Activated CD4-positive, alpha-beta T cell treated with anti-CD3 and anti-CD28 coated beads for 24 hours (primary cell): Measurements from ENCODE around the gene ARHGAP15.

Experiments
- DNase-seq, 2 donors: peaks; one replicate each; pipeline ENCODE4 v3.0.0-alpha.2; 2020; ENCODE audit warnings: low read depth in 2 of 2

ARHGAP15 gene

GRCh38 chr2:143762176-143762928, 633.1 kb downstream of the ARHGAP15 start:
- no peak for DNase-seq

GRCh38 chr2:143764261-143764660, 635.0 kb downstream of the ARHGAP15 start:
- no peak for DNase-seq

GRCh38 chr2:143764706-143765105, 635.5 kb downstream of the ARHGAP15 start:
- no peak for DNase-seq

- no peak for DNase-seq
Observed at GRCh38 chr2:143768991-143769390, 639.8 kb downstream of the ARHGAP15 start.

GRCh38 chr2:143771939-143772338, 642.7 kb downstream of the ARHGAP15 start:
- no peak for DNase-seq

- DNase-seq: no peak
Observed at GRCh38 chr2:143776526-143777297, 647.5 kb downstream of the ARHGAP15 start.

- no peak for DNase-seq
Observed at GRCh38 chr2:143779021-143779420, 649.8 kb downstream of the ARHGAP15 start.

GRCh38 chr2:143786026-143786765, 657.0 kb downstream of the ARHGAP15 start:
- DNase-seq: no peak

GRCh38 chr2:143787674-143788073, 658.5 kb downstream of the ARHGAP15 start:
- no peak for DNase-seq

- no peak for DNase-seq
Observed at GRCh38 chr2:143792602-143793001, 663.4 kb downstream of the ARHGAP15 start.

GRCh38 chr2:143793381-143793780, 664.2 kb downstream of the ARHGAP15 start:
- no peak for DNase-seq

- no peak for DNase-seq
Observed at GRCh38 chr2:143796051-143796450, 666.8 kb downstream of the ARHGAP15 start.

GRCh38 chr2:143801561-143801960, 672.3 kb downstream of the ARHGAP15 start:
- DNase-seq: no peak

GRCh38 chr2:143802242-143802641, 673.0 kb downstream of the ARHGAP15 start:
- DNase-seq: no peak

- DNase-seq: no peak
Observed at GRCh38 chr2:143802871-143803650, 673.8 kb downstream of the ARHGAP15 start.

GRCh38 chr2:143803936-143804335, 674.7 kb downstream of the ARHGAP15 start:
- no peak for DNase-seq

GRCh38 chr2:143805666-143806065, 676.4 kb downstream of the ARHGAP15 start:
- no peak for DNase-seq

- no peak for DNase-seq
Observed at GRCh38 chr2:143807192-143807591, 678.0 kb downstream of the ARHGAP15 start.

- no peak for DNase-seq
Observed at GRCh38 chr2:143807671-143808070, 678.5 kb downstream of the ARHGAP15 start.

GRCh38 chr2:143808166-143808565, 678.9 kb downstream of the ARHGAP15 start:
- DNase-seq: no peak

GRCh38 chr2:143815082-143815481, 685.9 kb downstream of the ARHGAP15 start:
- DNase-seq: no peak

GRCh38 chr2:143816916-143817315, 687.7 kb downstream of the ARHGAP15 start:
- DNase-seq: no peak
